ENCODE data around the gene BCL7A. TPM values are rescaled to one million over a fixed set of nuclear protein-coding genes. Genes with fewer than 3 reads are reported as not detected.

The BCL7A gene
- total RNA-seq, 2 experiments from 2014 or later: 6.2 to 8.1 TPM

- Mint-ChIP-seq H3K4me1 (ENCODE audit: low read depth) (peaks cover 35% of the 10 kb centered on the region), H3K27me3 (ENCODE audit: low read depth) (peaks cover 29% of the 10 kb centered on the region), H3K27ac (no peak overlapping the region), H3K4me3 (no peak overlapping the region), H3K9me3 (ENCODE audit: insufficient read depth) (peaks cover 1% of the 10 kb centered on the region), H3K36me3 (ENCODE audit: low read depth) (no peaks in the 10 kb centered on the region)
- ChIA-PET CTCF (interaction anchor here (1.1 to 1.6 kb wide), 3 partner anchors 13 to 191 kb away, joined by 3 to 4 read pairs (median 3); partner anchors contain the start of gene CFAP251), POLR2A (no interaction called here)
- no peak for DNase-seq
- no peak for ATAC-seq
These were observed 17.0 kb upstream of the BCL7A start for GRCh38 chr12:122004633-122005071.

- ATAC-seq: no peak
- POLR2A ChIA-PET: no interaction called here
- H3K27me3 Mint-ChIP-seq (ENCODE audit: low read depth): peaks cover 29% of the 10 kb centered on the region
These were observed 16.4 kb upstream of the BCL7A start for GRCh38 chr12:122005252-122005776.

GRCh38 chr12:122006186-122006926 is 15.3 kb upstream of the BCL7A start:
- POLR2A ChIA-PET: no interaction called here
- CTCF ChIA-PET: interaction anchor here (1.1 kb wide), 1 partner anchor 88 kb away, joined by 4 read pairs; the partner anchor contains the start of gene CFAP251
- Mint-ChIP-seq H3K9me3 (ENCODE audit: insufficient read depth) (no peaks in the 10 kb centered on the region), H3K27me3 (ENCODE audit: low read depth) (peaks cover 27% of the 10 kb centered on the region), H3K4me3 (peak overlapping the region; percentile 27), H3K36me3 (ENCODE audit: low read depth) (no peaks in the 10 kb centered on the region), H3K4me1 (ENCODE audit: low read depth) (peaks cover 35% of the 10 kb centered on the region), H3K27ac (no peak overlapping the region)
- DNase-seq (peak; percentile 44), ATAC-seq (peak; percentile 58)

More at GRCh38 chr12:122005252-122005776, 16.4 kb upstream of the BCL7A start:
- H3K9me3 Mint-ChIP-seq (ENCODE audit: insufficient read depth): no peaks in the 10 kb centered on the region
- CTCF ChIA-PET: interaction anchor here (1.1 to 1.6 kb wide), 3 partner anchors 14 to 190 kb away, joined by 3 to 4 read pairs (median 3); partner anchors contain the start of gene CFAP251
- no peak overlapping the region for H3K27ac Mint-ChIP-seq
- DNase-seq: no peak
- peaks cover 35% of the 10 kb centered on the region for H3K4me1 Mint-ChIP-seq (ENCODE audit: low read depth)
- H3K4me3 Mint-ChIP-seq: no peak overlapping the region
- H3K36me3 Mint-ChIP-seq (ENCODE audit: low read depth): no peaks in the 10 kb centered on the region

- POLR2A ChIA-PET: no interaction called here
- no peak for DNase-seq
- H3K27ac Mint-ChIP-seq: no peak overlapping the region
These were observed 11.9 kb upstream of the BCL7A start for GRCh38 chr12:122009741-122010140.

GRCh38 chr12:122012184-122012583 is 9.5 kb upstream of the BCL7A start:
- CTCF ChIA-PET: interaction anchor here (1.0 kb wide), 1 partner anchor 30 kb away, joined by 4 read pairs; no protein-coding TSS in a partner anchor
- H3K9me3 Mint-ChIP-seq (ENCODE audit: insufficient read depth): no peaks in the 10 kb centered on the region

More at GRCh38 chr12:122009741-122010140, 11.9 kb upstream of the BCL7A start:
- H3K4me3 Mint-ChIP-seq: no peak overlapping the region
- no peak for ATAC-seq
- CTCF ChIA-PET: no interaction called here
- H3K9me3 Mint-ChIP-seq (ENCODE audit: insufficient read depth): no peaks in the 10 kb centered on the region
- H3K27me3 Mint-ChIP-seq (ENCODE audit: low read depth): peaks cover 15% of the 10 kb centered on the region
- H3K4me1 Mint-ChIP-seq (ENCODE audit: low read depth): peaks cover 28% of the 10 kb centered on the region
- no peaks in the 10 kb centered on the region for H3K36me3 Mint-ChIP-seq (ENCODE audit: low read depth)

GRCh38 chr12:122013136-122013535 is 8.5 kb upstream of the BCL7A start:
- POLR2A ChIA-PET: no interaction called here
- Mint-ChIP-seq H3K36me3 (ENCODE audit: low read depth) (no peaks in the 10 kb centered on the region), H3K4me1 (ENCODE audit: low read depth) (peaks cover 3% of the 10 kb centered on the region), H3K27me3 (ENCODE audit: low read depth) (peaks cover 4% of the 10 kb centered on the region), H3K9me3 (ENCODE audit: insufficient read depth) (peaks cover 1% of the 10 kb centered on the region), H3K4me3 (no peak overlapping the region), H3K27ac (no peak overlapping the region)
- CTCF ChIA-PET: no interaction called here
- DNase-seq (no peak), ATAC-seq (no peak)

More at GRCh38 chr12:122012184-122012583, 9.5 kb upstream of the BCL7A start:
- H3K4me1 Mint-ChIP-seq (ENCODE audit: low read depth): peaks cover 8% of the 10 kb centered on the region
- H3K36me3 Mint-ChIP-seq (ENCODE audit: low read depth): no peaks in the 10 kb centered on the region
- no peak for ATAC-seq
- peaks cover 6% of the 10 kb centered on the region for H3K27me3 Mint-ChIP-seq (ENCODE audit: low read depth)
- POLR2A ChIA-PET: no interaction called here
- H3K4me3 Mint-ChIP-seq: no peak overlapping the region
- H3K27ac Mint-ChIP-seq: no peak overlapping the region
- DNase-seq: no peak

GRCh38 chr12:122013791-122014590 is 7.7 kb upstream of the BCL7A start:
- no peak for DNase-seq
- no peak overlapping the region for H3K27ac Mint-ChIP-seq
- CTCF ChIA-PET: no interaction called here

GRCh38 chr12:122014781-122015180 is 6.9 kb upstream of the BCL7A start:
- Mint-ChIP-seq H3K27me3 (ENCODE audit: low read depth) (peaks cover 10% of the 10 kb centered on the region), H3K4me1 (ENCODE audit: low read depth) (peaks cover 3% of the 10 kb centered on the region), H3K4me3 (no peak overlapping the region), H3K9me3 (ENCODE audit: insufficient read depth) (peaks cover 6% of the 10 kb centered on the region), H3K36me3 (ENCODE audit: low read depth) (no peaks in the 10 kb centered on the region), H3K27ac (no peak overlapping the region)
- CTCF ChIA-PET: no interaction called here
- ATAC-seq: no peak
- POLR2A ChIA-PET: interaction anchor here (0.6 to 0.9 kb wide), 2 partner anchors 11 to 231 kb away, joined by 4 read pairs; no protein-coding TSS in a partner anchor
- no peak for DNase-seq

More at GRCh38 chr12:122013791-122014590, 7.7 kb upstream of the BCL7A start:
- Mint-ChIP-seq H3K9me3 (ENCODE audit: insufficient read depth) (peaks cover 6% of the 10 kb centered on the region), H3K4me1 (ENCODE audit: low read depth) (peaks cover 3% of the 10 kb centered on the region), H3K27me3 (ENCODE audit: low read depth) (peaks cover 4% of the 10 kb centered on the region), H3K4me3 (no peak overlapping the region), H3K36me3 (ENCODE audit: low read depth) (no peaks in the 10 kb centered on the region)
- POLR2A ChIA-PET: interaction anchor here (0.6 to 0.9 kb wide), 2 partner anchors 12 to 232 kb away, joined by 4 read pairs; no protein-coding TSS in a partner anchor
- ATAC-seq: no peak

GRCh38 chr12:122018457-122018856 is 3.2 kb upstream of the BCL7A start:
- H3K9me3 Mint-ChIP-seq (ENCODE audit: insufficient read depth): peaks cover 6% of the 10 kb centered on the region
- peaks cover 20% of the 10 kb centered on the region for H3K27me3 Mint-ChIP-seq (ENCODE audit: low read depth)
- ChIA-PET POLR2A (no interaction called here), CTCF (no interaction called here)
- no peak overlapping the region for H3K27ac Mint-ChIP-seq
- H3K4me1 Mint-ChIP-seq (ENCODE audit: low read depth): peaks cover 16% of the 10 kb centered on the region
- DNase-seq (no peak), ATAC-seq (no peak)
- H3K36me3 Mint-ChIP-seq (ENCODE audit: low read depth): peaks cover 3% of the 10 kb centered on the region
- H3K4me3 Mint-ChIP-seq: no peak overlapping the region

GRCh38 chr12:122018937-122019336 is 2.7 kb upstream of the BCL7A start:
- H3K9me3 Mint-ChIP-seq (ENCODE audit: insufficient read depth): peaks cover 6% of the 10 kb centered on the region
- DNase-seq: no peak
- H3K4me1 Mint-ChIP-seq (ENCODE audit: low read depth): peaks cover 16% of the 10 kb centered on the region
- H3K27me3 Mint-ChIP-seq (ENCODE audit: low read depth): peaks cover 20% of the 10 kb centered on the region
- ChIA-PET POLR2A (interaction anchor here (0.7 kb wide), 1 partner anchor 393 kb away, joined by 3 read pairs; no protein-coding TSS in a partner anchor), CTCF (no interaction called here)
- no peak for ATAC-seq
- peaks cover 3% of the 10 kb centered on the region for H3K36me3 Mint-ChIP-seq (ENCODE audit: low read depth)
- H3K27ac Mint-ChIP-seq: no peak overlapping the region
- H3K4me3 Mint-ChIP-seq: no peak overlapping the region

- ATAC-seq (no peak), DNase-seq (no peak)
- ChIA-PET CTCF (interaction anchor here (1.4 kb wide), 1 partner anchor 103 kb away, joined by 8 read pairs; the partner anchor contains the start of gene CFAP251), POLR2A (interaction anchor here (1.2 to 1.5 kb wide), 2 partner anchors 29 to 132 kb away, joined by 4 to 5 read pairs; partner anchors contain the start of gene PSMD9)
- Mint-ChIP-seq H3K36me3 (ENCODE audit: low read depth) (peaks cover 3% of the 10 kb centered on the region), H3K4me3 (peak overlapping the region; percentile 81), H3K27ac (no peak overlapping the region), H3K4me1 (ENCODE audit: low read depth) (peaks cover 18% of the 10 kb centered on the region), H3K27me3 (ENCODE audit: low read depth) (peaks cover 20% of the 10 kb centered on the region), H3K9me3 (ENCODE audit: insufficient read depth) (peaks cover 6% of the 10 kb centered on the region)
These were observed 890 bp upstream of the BCL7A start for GRCh38 chr12:122020795-122021192.

Measured in activated CD8-positive, alpha-beta T cell treated with anti-CD3 and anti-CD28 coated beads, Interleukin-2, amount 10 ng/mL, durations not matched to agents 7 days and 5 days (primary cell).